Thyroid gland (tissue), 4 donors: ENCODE results near the gene IQCC.

Experiments
- CTCF ChIP-seq, 6 experiments: fragments of 200-600 bp in 3 of 6; fragments of 450-650 bp in 3 of 6; sonication (generic) in 3 of 6; IDR thresholded peaks; one replicate each; pipeline ENCODE4 v1.5.1; 2016 to 2019; ENCODE audit warnings: antibody characterized with exemption in 6 of 6, mild to moderate bottlenecking in 2 of 6, inconsistent platforms in 1 of 6, moderate library complexity in 1 of 6
- POLR2A ChIP-seq, 2 donors: fragments of 450-650 bp; IDR thresholded peaks; one replicate each; pipeline ENCODE4 v1.6.1; 2017; ENCODE audit warnings: antibody characterized with exemption in 2 of 2, mild to moderate bottlenecking in 2 of 2, moderate library complexity in 1 of 2

GRCh38 chr1:32228771-32229170 lies 23.3 kb downstream of the IQCC start:
- TF ChIP-seq CTCF (IDR thresholded peaks at IDR 0.05) (no peak), POLR2A (IDR thresholded peaks at IDR 0.05) (no peak)
